Fibroblast of peridontal ligament (primary cell): Measurements from ENCODE around the gene TAOK1.
"Not testable (repeated sequence)": the region's sequence is repeated elsewhere in the genome, so short reads cannot be mapped to it uniquely, and the experiment has no call there.

Experiments
- DNase-seq: peaks from one replicate; pipeline ENCODE4 v3.0.0-alpha.2; 2010; ENCODE audit errors: extremely low read depth

The TAOK1 gene

DNA sequence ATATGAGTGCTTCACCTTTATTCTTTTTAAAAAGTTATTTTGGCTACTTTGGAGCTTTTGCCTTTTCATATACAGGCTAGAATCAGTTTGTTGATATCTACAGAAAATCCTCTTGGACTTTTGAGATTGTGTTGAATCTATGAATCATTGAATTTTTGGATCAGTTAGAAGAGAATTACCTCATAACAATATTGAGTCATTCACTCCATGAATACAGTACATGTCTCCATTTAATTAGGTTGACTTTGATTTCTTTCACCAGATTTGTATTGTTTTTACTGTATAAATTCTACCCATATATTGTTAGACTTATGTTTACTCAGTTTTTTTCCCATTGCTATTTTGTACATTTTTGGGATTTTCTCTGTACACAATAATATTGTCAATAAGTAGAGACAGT, 54.4 kb downstream of the TAOK1 start:
- DNase-seq = peak; percentile 77

DNA sequence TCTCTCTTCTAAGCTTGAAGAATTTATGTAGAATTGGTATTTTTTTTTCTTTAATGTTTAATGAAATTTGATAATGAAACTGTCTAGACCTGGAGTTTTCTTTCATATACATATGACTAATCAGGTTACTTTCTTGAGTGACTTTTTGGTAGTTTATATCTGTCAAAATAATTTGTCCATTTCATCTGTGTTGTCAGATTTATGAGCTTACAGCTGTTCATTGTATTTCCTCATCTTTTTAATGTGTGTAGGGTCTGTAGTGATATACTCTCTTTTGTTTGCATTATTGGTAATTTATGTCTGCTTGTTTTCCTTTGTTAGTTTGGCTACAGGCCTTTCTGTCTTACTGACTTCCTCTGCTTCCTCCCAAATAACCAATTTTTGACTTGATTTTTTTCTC, 55.7 kb downstream of the TAOK1 start:
- no peak for DNase-seq

- no peak for DNase-seq
These were observed 59.9 kb downstream of the TAOK1 start for GRCh38 chr17:29449865-29450671.

- DNase-seq = no peak
These were observed 61.1 kb downstream of the TAOK1 start for GRCh38 chr17:29451121-29451742.

DNA sequence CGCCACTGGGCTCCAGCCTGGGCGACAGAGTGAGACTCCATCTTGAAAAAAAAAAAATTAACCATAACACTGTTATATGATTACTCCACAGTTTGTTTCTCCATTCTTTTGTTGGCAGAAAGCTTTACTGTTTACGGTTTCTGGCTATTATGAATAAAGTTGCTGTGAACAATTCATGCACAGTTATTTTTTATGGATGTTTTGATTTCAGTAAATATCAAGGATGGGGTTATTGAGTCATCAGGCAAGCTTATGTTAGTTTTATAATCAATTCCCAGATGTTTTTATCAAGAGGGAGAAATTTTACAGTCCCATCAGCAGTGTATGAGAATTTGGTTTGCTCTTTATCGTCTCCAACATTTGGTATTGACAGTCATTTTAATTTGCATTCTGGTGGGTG, 67.9 kb downstream of the TAOK1 start:
- peak; percentile 45 for DNase-seq

DNA sequence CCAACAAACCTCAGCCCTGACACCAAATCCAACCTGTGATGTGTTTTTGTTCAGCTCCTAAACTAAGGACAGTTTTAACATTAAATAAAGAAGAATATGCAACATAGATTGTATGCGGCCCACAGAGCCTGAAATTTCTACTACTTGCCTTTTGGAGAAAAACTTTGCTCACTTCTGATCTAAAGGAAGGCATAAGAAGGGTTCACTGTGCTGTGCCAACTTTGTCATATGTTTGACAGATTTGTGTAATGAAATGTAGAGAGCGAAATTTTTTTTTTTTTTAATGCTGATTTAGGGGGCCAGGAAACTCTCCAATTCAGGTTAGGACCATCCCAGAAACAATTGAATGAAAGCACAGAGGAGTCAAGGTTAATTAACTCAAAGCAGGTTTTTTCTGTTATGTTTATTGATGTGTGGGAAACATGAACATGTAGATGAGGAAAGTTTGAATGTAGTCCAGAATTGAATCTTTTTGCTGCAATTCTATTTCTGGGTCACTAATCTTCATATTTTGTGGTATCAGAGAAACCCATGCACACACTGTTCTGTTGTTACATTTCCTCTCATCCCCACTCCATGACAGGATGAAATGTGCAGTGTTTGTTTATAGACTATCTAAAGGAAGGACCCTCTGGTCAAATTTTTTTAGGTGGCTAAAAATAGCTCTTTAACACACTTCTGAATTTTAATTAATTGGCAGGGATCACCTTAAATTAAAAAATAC, 71.5 kb downstream of the TAOK1 start:
- DNase-seq = peak; percentile 71

GRCh38 chr17:29469276-29469675, 79.1 kb downstream of the TAOK1 start:
- no peak for DNase-seq

GRCh38 chr17:29473437-29473836, 83.3 kb downstream of the TAOK1 start:
- DNase-seq = not testable (repeated sequence)

DNA sequence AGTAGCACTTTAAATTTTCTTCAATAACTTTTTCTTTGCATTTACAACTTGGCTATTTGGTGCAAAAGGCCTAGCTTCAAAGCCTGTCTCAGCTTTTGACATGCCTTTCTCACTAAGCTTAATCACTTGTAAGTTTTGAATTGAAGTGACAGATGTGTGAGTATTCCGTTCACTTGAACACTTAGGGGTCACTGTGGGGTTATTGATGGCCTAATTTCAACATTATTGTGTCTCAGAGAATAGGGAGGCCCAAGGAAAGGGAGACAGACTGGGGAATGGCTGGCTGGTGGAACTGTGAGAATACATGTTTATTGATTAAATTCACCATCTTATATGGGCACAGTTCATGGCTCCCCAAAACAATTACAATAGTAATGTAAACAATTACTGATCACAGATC, 84.1 kb downstream of the TAOK1 start:
- DNase-seq = no peak

GRCh38 chr17:29475891-29476290, 85.7 kb downstream of the TAOK1 start:
- DNase-seq = no peak

GRCh38 chr17:29480249-29480928, 90.2 kb downstream of the TAOK1 start:
- DNase-seq = not testable (repeated sequence)

DNA sequence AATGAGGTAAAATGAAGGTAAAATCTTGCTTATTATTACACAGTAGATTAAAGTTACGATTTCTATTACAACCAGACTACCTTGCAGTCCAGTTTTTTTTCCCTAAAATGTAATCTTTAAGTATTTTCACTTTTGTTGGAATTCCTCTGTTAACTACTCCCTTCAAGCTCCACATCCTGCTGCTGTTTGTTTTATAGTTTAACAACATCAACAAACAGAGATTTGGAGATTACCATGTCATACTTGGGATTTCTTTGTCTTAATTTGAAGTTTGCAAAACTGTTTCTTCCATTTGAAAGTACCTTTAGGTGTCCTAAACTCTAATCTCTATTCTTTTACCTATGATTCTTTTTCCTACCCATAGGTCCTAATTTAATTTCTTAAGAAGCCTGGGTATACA, 93.3 kb downstream of the TAOK1 start:
- no peak for DNase-seq

DNA sequence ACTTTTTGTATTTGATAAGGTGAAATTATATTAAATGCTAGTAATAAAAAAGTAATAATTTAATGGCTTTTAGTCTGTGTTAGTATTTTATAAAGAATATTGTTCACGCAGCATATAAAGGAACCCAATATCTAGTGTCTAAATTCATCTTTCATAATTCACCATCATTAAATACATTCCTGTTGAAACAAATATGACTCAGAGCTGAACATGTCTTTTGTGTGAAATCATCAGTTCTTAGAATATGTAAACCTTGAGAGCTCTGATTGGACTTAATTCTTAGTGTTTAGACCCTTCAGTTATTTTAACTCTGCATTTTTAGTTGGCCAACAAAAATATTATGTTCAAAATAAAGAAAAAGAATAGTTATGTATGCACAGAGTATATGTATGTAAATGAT, 104.8 kb downstream of the TAOK1 start:
- DNase-seq = peak; percentile 66

DNA sequence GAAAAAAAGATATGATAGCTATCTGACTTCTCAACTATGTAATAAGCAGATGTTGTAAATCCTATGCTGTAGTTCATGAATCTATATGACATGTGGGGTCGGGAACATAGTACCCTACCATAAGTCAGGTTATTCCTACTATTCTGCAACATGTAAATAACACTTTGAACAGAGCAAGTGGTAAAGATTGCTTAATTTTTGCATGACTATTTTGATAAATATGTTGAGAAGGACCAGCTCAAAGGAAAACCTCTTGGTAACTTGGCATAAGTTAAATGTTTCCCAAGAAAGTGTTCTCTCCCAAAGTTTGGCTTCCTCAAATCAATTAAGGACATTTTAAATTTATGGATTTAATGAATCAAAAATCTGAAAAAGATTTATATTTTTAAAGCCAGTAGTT, 114.5 kb downstream of the TAOK1 start:
- DNase-seq = peak; percentile 18

- DNase-seq = no peak
These were observed 115.7 kb downstream of the TAOK1 start for GRCh38 chr17:29505836-29506235.

- no peak for DNase-seq
These were observed 120.8 kb downstream of the TAOK1 start for GRCh38 chr17:29510953-29511352.

GRCh38 chr17:29514792-29515191, 124.6 kb downstream of the TAOK1 start:
- peak; percentile 50 for DNase-seq

- DNase-seq = no peak
These were observed 128.2 kb downstream of the TAOK1 start for GRCh38 chr17:29518359-29518758.

GRCh38 chr17:29524692-29525091, 134.5 kb downstream of the TAOK1 start:
- no peak for DNase-seq

- no peak for DNase-seq
These were observed 136.2 kb downstream of the TAOK1 start for GRCh38 chr17:29526322-29526721.

GRCh38 chr17:29533976-29534375, 143.8 kb downstream of the TAOK1 start:
- no peak for DNase-seq

- DNase-seq = no peak
These were observed 153.9 kb downstream of the TAOK1 start for GRCh38 chr17:29544066-29544465.
